HG03064 (cell line): ENCODE data around the gene ELAC2.

Source experiments
- ATAC-seq: cut with Tn5 transposase; IDR thresholded peaks from one replicate; pipeline ENCODE4 v1.9.1; 2021; ENCODE audit warnings: low read depth; ENCODE audit not compliant: unreplicated experiment

ELAC2 gene

GRCh38 chr17:12961655-12962054 lies 56.2 kb downstream of the ELAC2 start:
- no peak for ATAC-seq

GRCh38 chr17:12959441-12959840 lies 58.4 kb downstream of the ELAC2 start:
- no peak for ATAC-seq

- ATAC-seq = no peak
These were observed 59.0 kb downstream of the ELAC2 start for GRCh38 chr17:12958786-12959185.

- ATAC-seq = no peak
These were observed 62.3 kb downstream of the ELAC2 start for GRCh38 chr17:12955521-12955920.

GRCh38 chr17:12953156-12953555 lies 64.7 kb downstream of the ELAC2 start:
- no peak for ATAC-seq

GRCh38 chr17:12952012-12952411 lies 65.8 kb downstream of the ELAC2 start:
- ATAC-seq = no peak

GRCh38 chr17:12947047-12947446 lies 70.8 kb downstream of the ELAC2 start:
- no peak for ATAC-seq
